Epithelial cell of proximal tubule (primary cell): ENCODE data around the gene ADNP. TPM values are rescaled to one million over a fixed set of nuclear protein-coding genes. Genes with fewer than 3 reads are reported as not detected.

ENCODE experiments used
- DNase-seq: peaks from one replicate; pipeline ENCODE4 v3.0.0-alpha.2; 2011; ENCODE audit warnings: low read depth
- H3K4me3 ChIP-seq: 2 replicates; pipeline ENCODE4 v1.5.1; 2011; ENCODE audit warnings: low read depth, mild to moderate bottlenecking, low read length
- CTCF ChIP-seq: conservative IDR thresholded peaks from 2 replicates; pipeline ENCODE4 v1.5.1; 2012; ENCODE audit warnings: low read depth, mild to moderate bottlenecking, low read length
- total RNA-seq: library from RNA; depleted of rRNA; stranded (reverse); fragments of >200 nt; gene quantifications from 2 replicates; pipeline ENCODE4 v1.2.3, GENCODE V29; 2015

Gene ADNP
- total RNA-seq, 1 donor from 2014 or later = 19.0 TPM

GRCh38 chr20:50903353-50904051, 27.7 kb downstream of the ADNP start:
- TF ChIP-seq CTCF = no peak
- H3K4me3 ChIP-seq = no peak overlapping the region
- DNase-seq = no peak

- no peak for TF ChIP-seq CTCF
- no peak overlapping the region for H3K4me3 ChIP-seq
- no peak for DNase-seq
These were observed 29.9 kb downstream of the ADNP start for GRCh38 chr20:50901301-50901700.

GRCh38 chr20:50900261-50900660, 31.0 kb downstream of the ADNP start:
- no peak for DNase-seq
- no peak for TF ChIP-seq CTCF
- no peak overlapping the region for H3K4me3 ChIP-seq

- no peak for DNase-seq
- TF ChIP-seq CTCF = no peak
- no peak overlapping the region for H3K4me3 ChIP-seq
These were observed 32.8 kb downstream of the ADNP start for GRCh38 chr20:50898475-50898874.

- no peak overlapping the region for H3K4me3 ChIP-seq
- DNase-seq = no peak
- TF ChIP-seq CTCF = no peak
These were observed 36.0 kb downstream of the ADNP start for GRCh38 chr20:50895111-50895830.

- TF ChIP-seq CTCF = no peak
- no peak for DNase-seq
- no peak overlapping the region for H3K4me3 ChIP-seq
These were observed 37.6 kb downstream of the ADNP start for GRCh38 chr20:50893620-50894019.
